ENCODE data around the gene ACOXL. TPM values are rescaled to one million over a fixed set of nuclear protein-coding genes. Genes with fewer than 3 reads are reported as not detected.

The ACOXL gene
- total RNA-seq, 4 donors from 2014 or later: 0.64 TPM; not detected in 3

DNA sequence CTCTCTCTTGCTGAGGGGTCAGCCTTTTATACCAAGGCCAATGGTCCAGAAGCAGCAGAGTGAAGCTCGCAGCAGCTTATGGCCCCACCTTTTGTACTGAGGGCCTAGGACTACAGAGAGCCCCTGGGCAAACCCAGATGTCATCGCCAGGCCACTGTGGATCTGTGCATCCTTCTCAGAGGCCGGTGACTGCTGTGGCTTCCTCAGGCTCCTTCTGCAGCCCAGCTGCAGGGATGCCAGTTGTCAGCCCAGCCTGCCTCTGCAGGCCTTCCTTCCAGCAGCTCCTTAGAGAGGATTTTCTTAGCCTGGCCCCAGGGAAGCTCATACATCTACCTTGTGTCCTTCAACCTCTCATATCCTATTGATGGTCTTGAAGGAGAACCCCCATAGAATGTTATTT is 6.5 kb upstream of the ACOXL start:
- no peak overlapping the region for H3K27ac ChIP-seq
- H3K36me3 ChIP-seq: no peaks in the 10 kb centered on the region
- no peaks in the 10 kb centered on the region for H3K9me3 ChIP-seq
- H3K4me3 ChIP-seq: no peak overlapping the region
- no peaks in the 10 kb centered on the region for H3K4me1 ChIP-seq
- TF ChIP-seq CTCF (IDR thresholded peaks at IDR 0.05): no peak
- no peak for TF ChIP-seq EP300 (IDR thresholded peaks at IDR 0.05)
- no peak for TF ChIP-seq POLR2AphosphoS5 (IDR thresholded peaks at IDR 0.05)
- TF ChIP-seq POLR2A (IDR thresholded peaks at IDR 0.05): no peak
- peaks cover 10% of the 10 kb centered on the region for H3K27me3 ChIP-seq
- WGBS: no CpG with 5 or more reads among the region's 3 CpGs
- no peak for DNase-seq (ENCODE audit: low spot score in 2 of 2)

DNA sequence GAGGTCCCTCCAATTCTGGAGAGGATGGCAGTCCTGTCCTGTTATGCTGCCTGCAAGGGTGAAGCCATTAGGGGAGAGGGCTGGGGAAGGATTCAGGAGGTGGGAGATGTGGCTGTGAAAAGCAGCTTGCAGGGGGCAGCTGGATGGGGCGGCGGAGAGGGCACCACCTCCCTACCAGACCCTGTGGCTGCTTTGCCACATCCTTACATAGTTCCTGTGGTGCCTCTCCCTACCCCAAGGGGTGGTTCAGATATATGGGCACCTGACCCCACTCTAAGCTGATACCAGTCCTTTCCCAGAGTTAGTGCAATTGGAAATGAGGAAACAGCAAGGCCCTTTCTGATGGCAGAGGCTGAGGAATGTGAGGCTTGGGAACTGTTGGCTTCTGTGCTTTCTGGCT is 6.1 kb upstream of the ACOXL start:
- Histone ChIP-seq H3K9me3 (no peaks in the 10 kb centered on the region), H3K4me1 (no peaks in the 10 kb centered on the region), H3K36me3 (no peaks in the 10 kb centered on the region), H3K27ac (no peak overlapping the region), H3K27me3 (peaks cover 14% of the 10 kb centered on the region), H3K4me3 (no peak overlapping the region)
- WGBS: 71% methylated on average over 2 of the region's 2 CpGs
- no peak for DNase-seq (ENCODE audit: low spot score in 2 of 2)
- TF ChIP-seq CTCF (IDR thresholded peaks at IDR 0.05) (no peak), EP300 (IDR thresholded peaks at IDR 0.05) (no peak), POLR2AphosphoS5 (IDR thresholded peaks at IDR 0.05) (no peak), POLR2A (IDR thresholded peaks at IDR 0.05) (no peak)

- H3K27me3 ChIP-seq: peaks cover 30% of the 10 kb centered on the region
- whole genome bisulfite sequencing: 91% methylated on average over 4 of the region's 4 CpGs
- H3K4me3 ChIP-seq: no peak overlapping the region
Measured at GRCh38 chr2:110727923-110728322, 4.5 kb upstream of the ACOXL start.

GRCh38 chr2:110729106-110729505 is 3.3 kb upstream of the ACOXL start:
- no peak overlapping the region for H3K27ac ChIP-seq
- H3K27me3 ChIP-seq: peaks cover 42% of the 10 kb centered on the region
- no peaks in the 10 kb centered on the region for H3K9me3 ChIP-seq
- H3K4me1 ChIP-seq: peaks cover 11% of the 10 kb centered on the region
- DNase-seq (ENCODE audit: low spot score in 2 of 2): no peak
- no peak overlapping the region for H3K4me3 ChIP-seq
- H3K36me3 ChIP-seq: no peaks in the 10 kb centered on the region
- WGBS: 70% methylated on average over 7 of the region's 7 CpGs
- no peak for TF ChIP-seq POLR2A (IDR thresholded peaks at IDR 0.05)

More at GRCh38 chr2:110727923-110728322, 4.5 kb upstream of the ACOXL start:
- TF ChIP-seq POLR2AphosphoS5 (IDR thresholded peaks at IDR 0.05) (no peak), POLR2A (IDR thresholded peaks at IDR 0.05) (no peak), CTCF (IDR thresholded peaks at IDR 0.05) (no peak), EP300 (IDR thresholded peaks at IDR 0.05) (no peak)
- Histone ChIP-seq H3K27ac (no peak overlapping the region), H3K9me3 (no peaks in the 10 kb centered on the region), H3K4me1 (peaks cover 8% of the 10 kb centered on the region), H3K36me3 (no peaks in the 10 kb centered on the region)
- DNase-seq (ENCODE audit: low spot score in 2 of 2): no peak

DNA sequence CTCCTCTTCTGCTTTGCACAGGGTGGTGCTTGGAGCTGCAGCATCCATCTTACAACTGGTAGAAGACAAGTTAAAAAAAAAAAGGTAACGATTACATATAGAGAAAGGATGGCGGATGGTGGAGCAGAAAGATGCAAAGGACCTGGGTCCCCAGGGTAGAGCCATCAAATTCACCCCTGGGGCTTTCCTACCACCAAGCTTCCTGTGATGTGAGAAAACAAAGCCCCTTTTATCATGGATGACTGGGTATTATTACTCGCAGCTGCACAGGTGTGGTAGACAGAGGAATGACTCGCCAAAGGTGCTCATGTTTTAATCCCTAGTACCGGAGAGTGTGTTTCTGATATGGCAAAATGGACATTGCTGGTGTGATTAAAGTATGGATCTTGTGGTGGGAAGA is 1.3 kb upstream of the ACOXL start:
- peaks cover 11% of the 10 kb centered on the region for H3K4me1 ChIP-seq
- H3K27ac ChIP-seq: no peak overlapping the region
- H3K9me3 ChIP-seq: no peaks in the 10 kb centered on the region
- H3K36me3 ChIP-seq: no peaks in the 10 kb centered on the region
- no peak for DNase-seq (ENCODE audit: low spot score in 2 of 2)
- H3K27me3 ChIP-seq: peaks cover 62% of the 10 kb centered on the region
- TF ChIP-seq POLR2A (IDR thresholded peaks at IDR 0.05): no peak
- TF ChIP-seq CTCF (IDR thresholded peaks at IDR 0.05): no peak
- no peak for TF ChIP-seq POLR2AphosphoS5 (IDR thresholded peaks at IDR 0.05)
- 87% methylated on average over 5 of the region's 5 CpGs for WGBS
- H3K4me3 ChIP-seq: no peak overlapping the region

GRCh38 chr2:110735366-110735765 is 3.0 kb downstream of the ACOXL start:
- Histone ChIP-seq H3K27ac (no peak overlapping the region), H3K4me1 (peaks cover 11% of the 10 kb centered on the region), H3K27me3 (peaks cover 97% of the 10 kb centered on the region), H3K4me3 (no peak overlapping the region), H3K36me3 (no peaks in the 10 kb centered on the region), H3K9me3 (no peaks in the 10 kb centered on the region)
- TF ChIP-seq POLR2A (IDR thresholded peaks at IDR 0.05) (no peak), EP300 (IDR thresholded peaks at IDR 0.05) (no peak), CTCF (IDR thresholded peaks at IDR 0.05) (no peak), POLR2AphosphoS5 (IDR thresholded peaks at IDR 0.05) (no peak)
- no peak for DNase-seq (ENCODE audit: low spot score in 2 of 2)
- 32% methylated on average over 4 of the region's 4 CpGs for WGBS
